ENCODE measurements around the gene NUAK1. TPM values are rescaled to one million over a fixed set of nuclear protein-coding genes. Genes with fewer than 3 reads are reported as not detected.

NUAK1 gene
- total RNA-seq, 1 donor from 2014 or later, result 42.1 TPM

- ATAC-seq, result no peak
- intact Hi-C loops (cut with DNase I), result no loop called here
- no peak for DNase-seq (ENCODE audit: missing footprints)
Observed at GRCh38 chr12:106094304-106094703, 44.5 kb downstream of the NUAK1 start.

- DNase-seq (ENCODE audit: missing footprints) (no peak), ATAC-seq (no peak)
- intact Hi-C loops (cut with DNase I), result no loop called here
Observed at GRCh38 chr12:106093246-106093645, 45.5 kb downstream of the NUAK1 start.

GRCh38 chr12:106091446-106091820, 47.3 kb downstream of the NUAK1 start:
- intact Hi-C loops (cut with DNase I), result no loop called here
- ATAC-seq (no peak), DNase-seq (ENCODE audit: missing footprints) (no peak)

GRCh38 chr12:106090591-106091445, 47.9 kb downstream of the NUAK1 start:
- DNase-seq (ENCODE audit: missing footprints), result no peak
- intact Hi-C loops (cut with DNase I), result no loop called here
- ATAC-seq, result peak; percentile 61

- ATAC-seq (peak; percentile 54), DNase-seq (ENCODE audit: missing footprints) (no peak)
- intact Hi-C loops (cut with DNase I), result no loop called here
Observed at GRCh38 chr12:106089935-106090334, 48.8 kb downstream of the NUAK1 start.

GRCh38 chr12:106088811-106089485, 49.8 kb downstream of the NUAK1 start:
- DNase-seq (ENCODE audit: missing footprints), result no peak
- peak; percentile 35 for ATAC-seq
- intact Hi-C loops (cut with DNase I), result no loop called here

GRCh38 chr12:106088246-106088808, 50.4 kb downstream of the NUAK1 start:
- DNase-seq (ENCODE audit: missing footprints) (no peak), ATAC-seq (no peak)
- intact Hi-C loops (cut with DNase I), result no loop called here

- intact Hi-C loops (cut with DNase I), result no loop called here
- no peak for DNase-seq (ENCODE audit: missing footprints)
Observed at GRCh38 chr12:106086696-106087095, 52.1 kb downstream of the NUAK1 start.

GRCh38 chr12:106085213-106085612, 53.5 kb downstream of the NUAK1 start:
- intact Hi-C loops (cut with DNase I), result no loop called here
- no peak for ATAC-seq

More at GRCh38 chr12:106086696-106087095, 52.1 kb downstream of the NUAK1 start:
- ATAC-seq, result no peak

GRCh38 chr12:106084759-106085158, 54.0 kb downstream of the NUAK1 start:
- DNase-seq (ENCODE audit: missing footprints) (no peak), ATAC-seq (no peak)
- intact Hi-C loops (cut with DNase I), result loop anchor here (5.0 kb wide), 1 partner anchor 162 kb away; no protein-coding TSS in a partner anchor

More at GRCh38 chr12:106085213-106085612, 53.5 kb downstream of the NUAK1 start:
- DNase-seq (ENCODE audit: missing footprints), result no peak

- DNase-seq (ENCODE audit: missing footprints) (no peak), ATAC-seq (no peak)
- intact Hi-C loops (cut with DNase I), result loop anchor here (5.0 kb wide), 1 partner anchor 162 kb away; no protein-coding TSS in a partner anchor
Observed at GRCh38 chr12:106084014-106084671, 54.6 kb downstream of the NUAK1 start.

- no peak for DNase-seq (ENCODE audit: missing footprints)
- intact Hi-C loops (cut with DNase I), result loop anchor here (5.0 kb wide), 1 partner anchor 160 kb away; no protein-coding TSS in a partner anchor
- no peak for ATAC-seq
Observed at GRCh38 chr12:106082216-106083175, 56.3 kb downstream of the NUAK1 start.

GRCh38 chr12:106081606-106082005, 57.1 kb downstream of the NUAK1 start:
- intact Hi-C loops (cut with DNase I), result loop anchor here (2.0 to 5.0 kb wide), 2 partner anchors 53 to 159 kb away; no protein-coding TSS in a partner anchor
- DNase-seq (ENCODE audit: missing footprints), result no peak
- ATAC-seq, result no peak

- no peak for ATAC-seq
- intact Hi-C loops (cut with DNase I), result loop anchor here (2.0 to 5.0 kb wide), 2 partner anchors 54 to 158 kb away; no protein-coding TSS in a partner anchor
- no peak for DNase-seq (ENCODE audit: missing footprints)
Observed at GRCh38 chr12:106080791-106081170, 58.0 kb downstream of the NUAK1 start.

GRCh38 chr12:106080041-106080790, 58.5 kb downstream of the NUAK1 start:
- peak; percentile 69 for ATAC-seq
- DNase-seq (ENCODE audit: missing footprints), result no peak
- intact Hi-C loops (cut with DNase I), result loop anchor here (2.0 to 5.0 kb wide), 2 partner anchors 55 to 158 kb away; no protein-coding TSS in a partner anchor

- intact Hi-C loops (cut with DNase I), result loop anchor here (5.0 to 10.0 kb wide), 2 partner anchors 126 to 257 kb away; no protein-coding TSS in a partner anchor
- no peak for DNase-seq (ENCODE audit: missing footprints)
- no peak for ATAC-seq
Observed at GRCh38 chr12:106079148-106079738, 59.5 kb downstream of the NUAK1 start.

All from Right ventricle myocardium inferior (tissue), 1 donor.